SW 1271 (cell line): ENCODE measurements around the gene MSH6.
"Not testable (repeated sequence)": the region's sequence is repeated elsewhere in the genome, so short reads cannot be mapped to it uniquely, and the experiment has no call there.

Experiments
- DNase-seq, 2 experiments: peaks; one replicate each; lab custom pipeline; 2025; lab: John Stamatoyannopoulos, UW

MSH6 gene

GRCh38 chr2:47844162-47844561 is 61.2 kb downstream of the MSH6 start:
- no peak for DNase-seq

- no peak for DNase-seq
Observed at GRCh38 chr2:47849368-47849767, 66.4 kb downstream of the MSH6 start.

- no peak for DNase-seq
Observed at GRCh38 chr2:47850198-47850597, 67.3 kb downstream of the MSH6 start.

GRCh38 chr2:47853067-47853777 is 70.3 kb downstream of the MSH6 start:
- DNase-seq, result not testable (repeated sequence)
